Activated CD8-positive, alpha-beta memory T cell treated with anti-CD3 and anti-CD28 coated beads for 48 hours (primary cell): ENCODE data around the gene GLYR1.
A peak's percentile ranks its signal among the peaks of the same experiment; 100 is the strongest.

Experiments used
- DNase-seq, 3 experiments: peaks; one replicate each; pipeline ENCODE4 v3.0.0-alpha.2; 2020; ENCODE audit warnings: low read depth in 2 of 3, low spot score in 2 of 3

Gene GLYR1

GRCh38 chr16:4811242-4811641, 35.8 kb downstream of the GLYR1 start:
- DNase-seq = no peak

DNA sequence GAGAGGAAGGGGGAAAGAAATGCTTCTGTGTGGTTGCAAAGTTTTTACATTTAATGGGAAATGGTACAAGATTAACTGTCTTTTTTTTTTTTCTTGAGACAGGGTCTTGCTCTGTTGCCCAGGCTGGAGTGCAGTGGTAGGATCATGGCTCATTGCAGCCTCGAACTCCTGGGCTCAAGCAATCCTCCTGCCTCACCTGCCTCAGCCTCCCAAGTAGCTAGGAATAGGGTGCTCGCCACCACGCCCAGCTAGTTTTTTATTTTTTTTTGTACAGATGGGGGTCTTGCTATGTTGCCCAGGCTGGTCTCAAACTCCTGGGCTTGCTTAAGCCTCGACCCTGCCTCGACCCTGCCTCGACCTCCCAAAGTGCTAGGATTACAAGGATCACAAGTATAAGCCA, 40.8 kb downstream of the GLYR1 start:
- no peak for DNase-seq

GRCh38 chr16:4805231-4805630, 41.9 kb downstream of the GLYR1 start:
- no peak for DNase-seq

DNA sequence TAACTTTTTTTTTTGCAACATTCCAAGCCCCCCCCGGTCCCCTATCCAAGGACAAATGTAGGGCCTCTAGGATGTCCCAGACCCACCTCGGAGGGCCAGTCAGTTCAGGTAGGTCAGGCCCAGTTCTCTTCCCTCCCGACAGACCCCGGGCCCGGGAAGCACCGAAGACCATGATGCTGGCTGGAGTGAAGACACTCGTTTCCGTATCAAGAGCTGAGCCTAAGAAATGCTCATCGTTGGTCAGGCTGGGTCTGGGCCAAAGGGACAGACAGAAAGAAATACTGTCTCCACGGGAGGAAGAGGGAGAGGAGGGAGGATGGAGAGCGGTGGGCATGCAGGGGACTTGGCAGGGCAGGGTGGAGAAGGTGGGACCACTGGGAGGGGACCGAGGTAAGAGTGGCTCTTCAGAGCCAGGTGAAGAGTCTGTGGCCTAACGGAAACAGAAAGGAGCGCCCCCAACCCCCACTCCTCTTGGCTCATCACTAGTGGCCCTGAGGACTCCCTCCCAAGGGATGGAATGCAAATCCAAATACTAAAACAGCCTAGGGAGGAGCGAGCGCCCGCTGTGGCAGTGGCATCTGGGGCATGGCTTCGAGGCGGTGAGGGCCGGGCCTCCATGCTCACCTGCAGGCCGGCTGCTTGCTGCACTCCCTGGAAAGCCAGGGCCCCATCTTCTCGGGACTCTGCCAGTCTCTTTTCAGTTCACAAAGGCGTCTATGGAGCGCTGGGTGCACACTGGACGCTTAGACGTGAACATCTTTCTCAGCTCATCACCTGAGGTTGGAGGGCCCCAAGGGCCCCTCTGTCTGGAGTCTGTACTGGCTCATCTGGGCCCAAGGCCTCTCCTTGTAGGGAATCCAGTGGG, 43.0 kb downstream of the GLYR1 start:
- DNase-seq = no peak

GRCh38 chr16:4803401-4803844, 43.7 kb downstream of the GLYR1 start:
- no peak for DNase-seq

GRCh38 chr16:4802659-4803287, 44.3 kb downstream of the GLYR1 start:
- peak; percentile 51 to 95 (median 76) for DNase-seq

GRCh38 chr16:4801962-4802658, 45.0 kb downstream of the GLYR1 start, which contains the start of gene ROGDI:
ROGDI (minus strand) TSS chr16:4802633; CDS start chr16:4802571, 62 bp downstream.
- DNase-seq = peak in 2 of 3 experiments; percentile 31 to 36

GRCh38 chr16:4801051-4801961, 45.8 kb downstream of the GLYR1 start:
- no peak for DNase-seq

DNA sequence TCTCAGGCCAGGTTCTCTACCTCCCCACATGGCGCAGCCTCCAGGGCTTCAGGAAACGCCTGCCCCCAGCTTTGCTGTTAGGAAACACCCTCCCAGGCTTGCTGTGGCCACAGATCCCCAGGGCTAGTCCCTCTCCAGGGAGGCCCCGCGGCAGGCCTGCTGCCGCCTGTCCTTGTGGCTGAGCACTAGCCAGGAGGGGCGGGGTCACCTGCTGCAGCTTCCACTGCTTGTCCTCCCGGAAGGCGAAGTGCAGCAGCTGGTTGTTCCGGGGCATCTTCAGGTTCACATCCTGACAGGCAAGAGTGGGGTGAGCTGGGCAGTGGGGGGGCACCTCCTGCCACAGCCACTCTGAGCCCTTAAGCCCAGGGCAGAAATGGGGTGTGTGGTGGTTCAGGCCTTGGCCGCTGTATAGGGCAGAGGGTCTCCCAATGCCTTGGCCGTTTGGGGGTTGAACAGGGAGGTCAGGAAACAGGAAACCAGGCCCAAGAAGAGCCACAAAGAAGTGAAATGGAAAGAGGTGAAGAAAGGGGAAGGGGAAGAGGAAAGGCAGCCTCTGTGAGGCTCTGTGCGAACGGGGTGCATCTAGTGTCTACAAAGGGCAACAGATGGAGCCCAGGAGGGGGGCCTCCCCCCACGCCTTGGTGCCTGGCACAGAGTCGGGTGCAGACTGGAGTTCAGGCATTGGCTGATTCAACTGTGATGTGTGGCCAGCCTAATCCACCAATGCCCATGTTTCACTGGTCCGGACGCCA, 46.6 kb downstream of the GLYR1 start:
- DNase-seq = no peak

GRCh38 chr16:4799171-4799855, 47.8 kb downstream of the GLYR1 start:
- DNase-seq = no peak

DNA sequence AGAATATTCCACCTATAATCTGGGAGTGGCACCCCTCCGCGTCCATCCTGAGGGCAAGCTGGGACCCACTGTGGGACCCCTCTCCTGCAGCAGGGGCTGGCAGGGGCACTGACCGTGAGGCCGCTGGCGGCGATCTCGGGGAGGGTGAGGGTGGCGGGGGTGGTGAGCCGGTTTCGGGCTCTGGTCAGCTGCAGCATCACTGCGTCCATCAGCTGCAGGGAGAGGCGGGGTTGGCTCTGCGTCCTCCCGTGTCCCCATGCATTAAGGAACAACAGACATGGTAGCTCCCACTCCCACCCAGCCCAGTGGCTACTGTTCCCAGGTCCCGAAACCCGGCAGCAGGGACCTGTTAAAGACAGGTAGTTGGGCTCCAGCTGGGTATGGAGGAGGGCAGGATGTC, 48.6 kb downstream of the GLYR1 start:
- DNase-seq = no peak

- DNase-seq = no peak
Measured at GRCh38 chr16:4797805-4798252, 49.3 kb downstream of the GLYR1 start.

DNA sequence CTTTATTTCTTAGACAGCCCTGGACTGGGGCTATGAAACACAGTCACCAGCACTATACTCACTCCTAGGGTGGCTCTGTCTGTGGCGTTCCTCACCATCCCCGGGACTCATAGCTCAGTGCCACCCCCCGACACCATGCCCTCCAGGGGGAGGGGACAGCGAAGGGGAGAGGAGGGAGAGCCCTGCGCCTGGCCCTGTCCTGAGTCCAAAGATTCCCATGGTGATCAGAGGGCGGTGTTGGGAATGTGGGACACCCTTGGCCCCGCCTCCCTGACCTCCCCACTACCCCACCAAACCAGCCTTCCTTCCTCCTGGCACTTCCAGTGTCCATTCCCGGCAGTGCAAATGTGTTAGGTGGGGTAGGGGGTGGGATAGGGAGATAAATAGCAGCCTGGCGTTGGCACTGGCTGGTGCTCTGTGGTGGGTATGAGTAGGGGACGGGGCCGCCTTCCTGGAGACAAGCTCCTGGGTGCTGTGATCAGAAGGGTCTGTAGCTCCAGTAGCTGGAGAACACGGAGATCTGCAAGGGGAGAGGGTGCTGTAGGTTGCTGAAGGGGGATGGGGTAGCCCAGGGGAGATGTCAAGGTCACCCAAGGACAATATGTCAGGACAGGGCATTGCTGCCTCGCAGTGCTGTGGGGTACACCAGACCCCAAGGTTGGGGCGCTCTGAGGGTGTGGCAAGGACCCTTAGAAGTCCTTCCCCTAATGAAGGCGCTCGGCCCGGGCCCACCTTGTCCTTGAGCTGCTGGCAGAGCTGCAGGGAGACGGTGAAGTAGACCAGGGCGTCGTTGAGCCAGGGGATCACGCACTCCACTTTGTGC, 49.9 kb downstream of the GLYR1 start:
- DNase-seq = no peak

GRCh38 chr16:4795828-4796572, 51.1 kb downstream of the GLYR1 start:
- DNase-seq = no peak

DNA sequence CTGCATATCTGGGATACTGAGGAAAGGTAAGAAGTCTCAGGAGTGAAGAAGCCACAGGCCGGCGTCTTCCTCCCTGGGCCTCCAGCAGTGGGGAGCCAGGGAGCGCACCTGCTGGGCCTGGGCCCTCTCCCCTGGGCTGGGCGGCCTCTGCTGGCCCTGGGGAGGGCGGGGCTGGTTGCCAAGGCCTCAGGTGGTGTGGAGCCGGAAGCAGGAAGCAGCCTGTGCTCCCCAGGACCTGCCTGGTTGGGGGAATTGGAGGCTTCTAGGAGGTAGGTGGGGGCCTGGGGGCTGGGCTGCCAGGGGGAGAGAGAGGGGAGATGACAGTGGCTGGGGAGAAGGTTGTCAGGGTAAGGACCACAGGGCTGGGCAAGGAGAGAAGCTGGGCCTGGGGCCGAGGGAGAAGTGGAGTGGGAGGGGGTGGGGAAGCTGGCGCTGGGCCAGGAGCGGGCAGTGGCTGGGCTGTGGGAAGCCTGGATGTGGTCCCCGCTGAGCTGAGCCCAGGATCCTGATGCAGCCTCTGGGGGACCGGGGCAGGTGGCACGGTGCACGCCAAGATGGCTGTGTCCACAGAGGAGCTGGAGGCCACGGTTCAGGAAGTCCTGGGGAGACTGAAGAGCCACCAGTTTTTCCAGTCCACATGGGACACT, 51.8 kb downstream of the GLYR1 start, which contains the start of gene SMIM22:
SMIM22 (plus strand) TSS at position 189 of the 647 bp plus-strand sequence; CDS start at position 555, 366 bp downstream.
- no peak for DNase-seq

DNA sequence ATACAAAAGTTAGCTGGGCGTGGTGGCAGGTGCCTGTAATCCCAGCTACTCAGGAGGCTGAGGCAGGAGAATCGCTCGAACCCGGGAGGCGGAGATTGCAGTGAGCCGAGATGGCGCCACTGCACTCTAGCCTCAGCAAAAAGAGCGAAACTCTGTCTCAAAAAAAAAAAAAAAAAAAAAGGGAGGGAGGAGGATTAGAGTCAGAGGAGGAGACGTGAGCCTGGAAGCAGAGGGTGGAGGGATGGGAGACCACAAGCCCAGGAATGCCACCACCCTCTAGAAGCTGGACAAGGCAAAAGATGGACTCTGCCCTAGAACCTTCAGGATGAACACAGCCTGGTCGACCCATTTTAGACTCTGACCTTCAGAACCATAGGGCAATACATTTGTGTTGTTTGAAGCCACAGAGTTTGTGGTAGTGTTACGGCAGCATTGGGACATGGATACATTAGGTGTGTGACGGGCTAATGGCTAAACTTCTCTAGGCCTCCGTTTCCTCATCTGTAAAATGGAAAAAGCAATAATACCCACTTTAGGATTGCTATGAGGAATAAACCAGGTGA, 54.1 kb downstream of the GLYR1 start:
- DNase-seq = no peak

DNA sequence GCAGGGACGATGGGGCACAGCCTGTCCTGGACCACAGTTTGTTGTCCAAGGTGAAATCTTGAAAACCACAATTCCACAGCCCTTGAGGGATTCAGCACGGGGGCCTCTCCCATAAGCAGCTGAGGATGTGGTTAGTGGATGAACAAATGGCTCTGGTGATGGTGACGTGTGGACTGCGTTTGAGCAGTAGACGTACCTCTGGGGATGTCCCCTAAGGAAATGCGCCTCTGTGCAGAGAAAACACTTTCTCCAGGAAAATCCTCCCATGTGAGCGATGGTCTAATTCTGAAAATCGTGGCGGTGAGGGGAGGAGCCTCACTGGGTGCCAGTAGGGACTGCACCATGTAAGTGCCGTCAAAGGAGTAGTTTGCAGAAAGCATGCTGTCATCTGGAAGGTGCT, 56.2 kb downstream of the GLYR1 start:
- DNase-seq = no peak
